T-helper 2 cell (primary cell): Measurements from ENCODE around the gene CFAP91.
A peak's percentile ranks its signal among the peaks of the same experiment; 100 is the strongest.
"Not testable (repeated sequence)": the region's sequence is repeated elsewhere in the genome, so short reads cannot be mapped to it uniquely, and the experiment has no call there.

Experiments used
- DNase-seq, 5 experiments: peaks; one replicate each; pipeline versions ENCODE4 v3.0.0 to v3.0.0-alpha.2; 2012 to 2022

The CFAP91 gene

GRCh38 chr3:119678209-119678608 lies 24.6 kb upstream of the CFAP91 start:
- not testable (repeated sequence) for DNase-seq

- DNase-seq, result no peak
Observed at GRCh38 chr3:119679874-119680273, 22.9 kb upstream of the CFAP91 start.

- peak in 1 of 5 experiments; percentile 55 for DNase-seq
Observed at GRCh38 chr3:119681279-119681678, 21.5 kb upstream of the CFAP91 start.

GRCh38 chr3:119683421-119683820 lies 19.4 kb upstream of the CFAP91 start:
- DNase-seq, result no peak

GRCh38 chr3:119690043-119690656 lies 12.7 kb upstream of the CFAP91 start:
- no peak for DNase-seq

- no peak for DNase-seq
Observed at GRCh38 chr3:119695480-119695879, 7.3 kb upstream of the CFAP91 start.

- DNase-seq, result peak in 1 of 5 experiments; percentile 24
Observed at GRCh38 chr3:119697394-119697793, 5.4 kb upstream of the CFAP91 start.

- DNase-seq, result peak in 2 of 5 experiments; percentile 40 to 63
Observed at GRCh38 chr3:119700269-119700919, 2.4 kb upstream of the CFAP91 start.

GRCh38 chr3:119700920-119701734 lies 1.7 kb upstream of the CFAP91 start:
- peak in 1 of 5 experiments; percentile 23 for DNase-seq

- DNase-seq, result no peak
Observed at GRCh38 chr3:119703820-119704531, 1.2 kb downstream of the CFAP91 start.

- DNase-seq, result no peak
Observed at GRCh38 chr3:119715105-119715504, 12.3 kb downstream of the CFAP91 start.

GRCh38 chr3:119716998-119717397 lies 14.2 kb downstream of the CFAP91 start:
- DNase-seq, result no peak

- DNase-seq, result no peak
Observed at GRCh38 chr3:119717520-119717919, 14.7 kb downstream of the CFAP91 start.

- no peak for DNase-seq
Observed at GRCh38 chr3:119723022-119723421, 20.2 kb downstream of the CFAP91 start.

- DNase-seq, result no peak
Observed at GRCh38 chr3:119726909-119727308, 24.1 kb downstream of the CFAP91 start.

- no peak for DNase-seq
Observed at GRCh38 chr3:119729996-119730395, 27.2 kb downstream of the CFAP91 start.

- DNase-seq, result no peak
Observed at GRCh38 chr3:119731560-119732343, 28.9 kb downstream of the CFAP91 start.

GRCh38 chr3:119733812-119734211 lies 31.0 kb downstream of the CFAP91 start:
- no peak for DNase-seq

GRCh38 chr3:119738741-119739140 lies 35.9 kb downstream of the CFAP91 start:
- no peak for DNase-seq

GRCh38 chr3:119741657-119742590 lies 39.1 kb downstream of the CFAP91 start:
- no peak for DNase-seq

GRCh38 chr3:119743921-119744320 lies 41.1 kb downstream of the CFAP91 start:
- no peak for DNase-seq
